DMS 273 treated with DMSO at 0.1 percent for 48 hours (cell line): ENCODE data around the gene NTSR1.

Source experiments
- DNase-seq: peaks from one replicate; lab custom pipeline; 2025; lab: John Stamatoyannopoulos, UW

Gene NTSR1

DNA sequence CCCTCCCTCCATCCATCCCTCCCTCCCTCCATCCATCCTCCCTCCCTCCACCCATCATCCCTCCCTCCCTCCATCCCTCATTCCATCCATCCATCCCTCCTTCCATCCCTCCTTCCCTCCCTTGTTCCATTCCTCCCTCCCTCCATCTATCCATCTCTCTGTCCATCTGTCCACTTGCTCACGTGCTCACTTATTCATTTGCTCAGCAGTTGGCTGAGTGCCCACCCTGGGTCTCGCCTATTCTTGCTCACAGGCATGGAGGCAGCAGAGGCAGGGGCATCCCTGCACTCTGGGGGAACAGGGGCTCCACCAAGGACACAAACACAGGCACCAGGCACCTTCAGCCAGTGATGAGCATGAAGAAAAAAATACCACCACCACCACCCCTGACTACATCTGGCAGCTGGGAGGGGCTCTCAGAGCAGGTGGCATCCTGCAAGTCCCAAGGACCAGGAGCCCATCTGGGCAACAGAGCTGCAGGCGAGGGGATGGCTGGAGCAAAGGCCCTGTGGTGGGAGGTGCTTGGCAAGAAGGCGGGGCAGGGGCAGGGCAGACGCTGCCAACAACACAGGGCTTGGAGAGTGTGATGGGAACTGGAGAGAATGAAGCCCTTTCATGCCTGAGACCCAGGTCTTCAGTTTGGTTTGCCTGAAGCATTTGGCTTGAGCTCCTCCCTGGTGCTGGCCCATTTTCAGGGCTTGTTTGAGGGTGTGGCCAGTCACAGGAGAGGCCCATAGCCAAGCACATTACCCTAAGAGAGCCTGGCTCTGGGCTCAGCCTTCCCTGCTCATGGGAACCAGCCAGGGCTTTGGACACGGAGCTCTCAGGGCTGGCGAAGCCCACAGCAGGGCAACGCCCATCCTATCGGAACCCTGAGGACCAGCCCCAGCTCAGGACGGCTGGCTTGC, 47.4 kb downstream of the NTSR1 start:
- peak; percentile 25 for DNase-seq

DNA sequence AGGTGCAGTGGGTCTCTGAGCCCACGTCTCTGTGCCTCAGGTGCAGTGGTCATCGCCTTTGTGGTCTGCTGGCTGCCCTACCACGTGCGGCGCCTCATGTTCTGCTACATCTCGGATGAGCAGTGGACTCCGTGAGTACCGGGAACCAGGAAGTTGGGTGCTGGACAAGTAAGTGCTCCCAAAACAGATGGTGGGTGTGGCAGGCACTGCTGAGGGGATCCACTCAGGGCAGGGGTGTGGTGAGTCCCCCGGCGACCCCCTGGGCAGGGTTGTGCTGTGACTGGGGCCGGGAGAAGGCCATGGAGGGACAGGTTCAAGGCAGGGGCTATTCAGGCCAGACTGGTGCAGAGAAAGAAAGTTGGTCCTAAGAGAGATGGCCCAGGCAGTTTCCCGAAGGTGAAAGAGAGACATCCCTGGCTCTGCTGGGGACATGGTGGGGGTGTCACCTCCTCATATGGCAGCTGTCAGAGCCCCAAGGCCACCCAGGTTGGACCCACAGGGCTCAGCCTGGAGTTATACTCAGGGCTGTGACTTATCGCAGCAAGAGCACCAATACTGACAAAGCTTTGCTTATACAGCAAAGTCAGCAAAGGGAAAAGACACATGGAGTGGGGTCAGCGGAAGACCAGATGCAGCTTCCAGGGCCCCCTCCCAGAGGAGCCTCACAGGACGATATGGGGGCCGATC, 49.7 kb downstream of the NTSR1 start:
- DNase-seq, result no peak

DNA sequence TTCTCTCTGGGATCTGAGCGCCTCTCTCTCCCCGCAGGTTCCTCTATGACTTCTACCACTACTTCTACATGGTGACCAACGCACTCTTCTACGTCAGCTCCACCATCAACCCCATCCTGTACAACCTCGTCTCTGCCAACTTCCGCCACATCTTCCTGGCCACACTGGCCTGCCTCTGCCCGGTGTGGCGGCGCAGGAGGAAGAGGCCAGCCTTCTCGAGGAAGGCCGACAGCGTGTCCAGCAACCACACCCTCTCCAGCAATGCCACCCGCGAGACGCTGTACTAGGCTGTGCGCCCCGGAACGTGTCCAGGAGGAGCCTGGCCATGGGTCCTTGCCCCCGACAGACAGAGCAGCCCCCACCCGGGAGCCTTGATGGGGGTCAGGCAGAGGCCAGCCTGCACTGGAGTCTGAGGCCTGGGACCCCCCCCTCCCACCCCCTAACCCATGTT, 51.4 kb downstream of the NTSR1 start:
- DNase-seq, result no peak

DNA sequence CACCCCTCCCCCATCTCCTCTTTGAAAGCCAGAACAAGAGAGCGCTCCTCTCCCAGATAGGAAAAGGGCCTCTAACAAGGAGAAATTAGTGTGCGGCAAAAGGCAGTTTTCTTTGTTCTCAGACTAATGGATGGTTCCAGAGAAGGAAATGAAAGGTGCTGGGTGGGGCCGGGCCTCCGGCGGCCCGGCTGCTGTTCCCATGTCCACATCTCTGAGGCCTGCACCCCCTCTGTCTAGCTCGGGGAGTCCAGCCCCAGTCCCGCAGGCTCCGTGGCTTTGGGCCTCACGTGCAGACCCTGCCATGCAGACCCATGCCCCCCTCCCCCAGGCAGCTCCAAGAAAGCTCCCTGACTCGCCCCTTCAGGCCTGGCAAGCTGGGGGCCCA, 51.8 kb downstream of the NTSR1 start:
- no peak for DNase-seq

DNA sequence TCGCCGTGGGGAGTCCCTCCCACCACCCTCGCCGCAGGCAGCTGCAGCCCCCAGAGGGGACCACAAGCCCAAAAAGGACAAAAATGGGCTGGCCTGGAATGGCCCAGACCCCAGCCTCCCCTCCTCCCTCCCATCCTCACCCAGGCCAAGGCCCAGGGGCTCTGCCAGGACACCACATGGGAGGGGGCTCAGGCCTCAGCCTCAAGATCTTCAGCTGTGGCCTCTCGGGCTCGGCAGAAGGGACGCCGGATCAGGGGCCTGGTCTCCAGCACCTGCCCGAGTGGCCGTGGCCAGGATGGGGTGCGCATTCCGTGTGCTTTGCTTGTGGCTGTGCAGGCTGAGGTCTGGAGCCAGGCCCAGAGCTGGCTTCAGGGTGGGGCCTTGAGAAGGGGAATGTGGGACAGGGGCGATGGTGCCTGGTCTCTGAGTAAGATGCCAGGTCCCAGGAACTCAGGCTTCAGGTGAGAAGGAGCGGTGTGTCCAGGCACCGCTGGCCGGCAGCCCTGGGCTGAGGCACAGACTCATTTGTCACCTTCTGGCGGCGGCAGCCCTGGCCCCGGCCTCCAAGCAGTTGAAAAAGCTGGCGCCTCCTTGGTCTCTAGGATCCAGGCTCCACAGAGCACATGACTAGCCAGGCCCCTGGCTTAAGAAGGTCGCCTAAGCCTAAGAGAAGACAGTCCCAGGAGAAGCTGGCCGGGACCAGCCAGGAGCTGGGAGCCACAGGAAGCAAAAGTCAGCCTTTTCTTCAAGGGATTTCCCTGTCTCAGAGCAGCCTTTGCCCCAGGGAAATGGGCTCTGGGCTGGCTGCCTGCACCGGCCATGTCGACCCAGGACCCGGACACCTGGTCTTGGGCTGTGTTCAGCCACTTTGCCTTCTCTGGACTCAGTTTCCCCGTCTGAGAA, 52.5 kb downstream of the NTSR1 start:
- DNase-seq, result no peak

DNA sequence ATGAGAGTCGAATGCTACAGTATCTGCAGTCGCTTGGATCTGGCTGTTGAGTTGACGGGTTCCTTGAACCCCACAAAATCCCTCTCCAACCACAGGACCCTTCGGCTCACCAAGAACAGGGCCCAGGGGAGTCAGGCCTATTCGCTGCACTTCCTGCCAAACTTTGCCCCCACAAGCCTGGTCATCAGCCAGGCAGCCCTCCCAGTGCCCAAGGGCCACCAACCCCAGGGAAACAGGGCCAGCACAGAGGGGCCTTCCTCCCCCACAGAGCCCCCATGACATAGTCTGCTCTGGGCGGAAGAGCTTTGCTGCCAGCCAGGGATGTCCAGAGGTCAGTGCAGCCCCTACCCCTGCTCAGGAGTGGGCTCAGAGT, 53.1 kb downstream of the NTSR1 start:
- no peak for DNase-seq

DNA sequence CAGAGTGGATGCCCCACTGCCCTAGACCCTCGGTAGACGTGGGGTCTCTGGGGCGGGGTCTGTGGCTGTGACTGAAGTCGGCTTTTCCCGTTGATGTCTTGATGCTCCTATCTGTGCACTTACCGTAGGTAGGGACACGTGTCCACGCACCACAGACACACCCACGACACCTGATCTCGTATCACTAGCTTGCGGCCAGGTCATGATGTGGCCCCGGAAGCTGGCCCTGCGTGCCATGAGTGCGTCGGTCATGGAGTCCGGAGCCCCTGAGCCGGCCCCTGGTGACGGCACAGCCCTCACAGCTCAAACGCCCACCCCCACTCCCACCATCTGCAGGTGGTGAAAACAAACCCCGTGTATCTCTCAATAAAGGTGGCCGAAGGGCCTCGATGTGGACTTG, 53.7 kb downstream of the NTSR1 start:
- DNase-seq, result no peak

DNA sequence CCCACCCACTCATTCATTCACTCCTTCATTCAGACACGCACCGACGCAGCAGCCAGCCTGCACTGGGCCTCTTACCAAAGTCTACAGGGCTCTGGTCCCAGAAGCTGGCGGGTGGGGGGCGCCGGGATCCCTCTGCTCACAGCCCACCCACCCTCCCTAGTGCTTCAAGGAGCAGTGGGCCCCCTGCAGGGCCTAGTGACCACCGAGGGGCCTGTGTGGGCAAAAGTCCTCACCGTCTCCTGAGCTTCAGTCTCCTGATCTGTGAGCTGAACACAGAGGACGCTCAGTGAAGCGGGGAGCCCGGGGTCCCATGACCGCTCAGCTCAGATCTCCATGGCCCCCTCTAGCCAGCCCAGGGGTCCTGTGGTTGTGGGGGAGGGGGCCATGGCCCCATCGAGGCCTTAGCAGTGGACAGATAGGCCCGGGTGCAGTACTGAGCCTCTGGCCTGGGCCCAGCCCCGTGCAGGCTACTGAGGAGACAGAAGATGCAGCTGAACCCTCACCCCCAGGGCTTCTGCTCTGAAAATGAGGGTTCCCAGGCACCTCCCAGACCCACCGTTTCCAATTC, 54.2 kb downstream of the NTSR1 start:
- no peak for DNase-seq

DNA sequence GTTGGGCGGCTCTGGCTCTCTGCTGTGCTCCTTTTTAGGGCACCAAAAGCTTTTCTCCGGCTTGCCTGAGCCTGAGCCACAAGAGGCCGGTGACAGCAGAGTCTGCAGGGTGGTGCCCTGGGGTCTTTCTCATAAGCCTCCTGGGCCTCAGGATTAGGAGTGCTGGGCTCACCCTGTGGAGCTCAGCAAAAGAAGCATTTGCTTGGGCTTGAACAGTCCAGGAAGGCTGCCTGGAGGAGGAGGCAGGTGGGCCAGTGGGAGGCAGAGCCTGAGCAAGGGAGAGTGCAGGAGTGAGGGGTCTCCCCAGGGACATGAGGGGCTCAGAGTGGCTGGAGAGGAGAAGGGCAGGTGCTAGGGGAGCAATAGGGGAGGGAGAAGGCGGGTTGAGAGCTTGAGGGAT, 54.8 kb downstream of the NTSR1 start:
- DNase-seq, result no peak

DNA sequence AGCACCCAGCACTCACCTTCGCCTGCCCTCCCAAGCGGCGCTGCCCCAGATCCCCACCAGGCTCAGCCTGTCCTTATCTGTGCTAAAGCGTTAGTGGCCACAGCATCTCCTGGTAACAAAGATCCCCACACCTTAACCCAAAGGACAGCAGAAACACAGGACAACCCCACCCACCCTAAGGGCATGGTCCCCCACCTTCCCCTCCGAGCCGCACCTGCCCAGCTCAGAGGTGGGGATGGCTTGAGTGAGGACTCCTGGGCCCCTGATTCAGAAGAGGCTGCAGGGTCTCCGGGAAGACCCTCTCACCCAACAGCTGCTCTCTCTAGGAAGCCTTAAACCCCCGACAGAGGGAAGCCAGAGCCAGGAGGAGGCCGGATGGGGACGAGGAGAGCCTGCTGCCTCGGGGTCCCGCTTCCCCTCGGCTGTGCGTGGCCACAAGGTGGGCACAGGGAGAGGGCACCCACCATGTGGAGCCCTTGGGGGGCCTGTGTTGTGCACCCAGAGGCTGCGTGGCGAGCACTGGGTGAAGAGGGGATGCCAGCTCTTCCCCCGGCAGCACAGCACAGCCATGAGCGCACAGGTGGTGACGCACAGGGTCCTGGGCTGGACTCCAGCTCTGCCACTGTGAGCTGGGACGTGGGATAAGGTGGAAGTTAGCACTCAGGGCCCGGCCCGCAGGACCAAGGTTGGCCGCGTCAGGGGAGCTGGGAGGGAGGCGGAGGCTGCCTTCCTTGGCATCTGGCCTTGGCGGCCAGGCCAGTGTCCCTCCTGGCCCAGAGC, 55.7 kb downstream of the NTSR1 start:
- DNase-seq, result no peak

DNA sequence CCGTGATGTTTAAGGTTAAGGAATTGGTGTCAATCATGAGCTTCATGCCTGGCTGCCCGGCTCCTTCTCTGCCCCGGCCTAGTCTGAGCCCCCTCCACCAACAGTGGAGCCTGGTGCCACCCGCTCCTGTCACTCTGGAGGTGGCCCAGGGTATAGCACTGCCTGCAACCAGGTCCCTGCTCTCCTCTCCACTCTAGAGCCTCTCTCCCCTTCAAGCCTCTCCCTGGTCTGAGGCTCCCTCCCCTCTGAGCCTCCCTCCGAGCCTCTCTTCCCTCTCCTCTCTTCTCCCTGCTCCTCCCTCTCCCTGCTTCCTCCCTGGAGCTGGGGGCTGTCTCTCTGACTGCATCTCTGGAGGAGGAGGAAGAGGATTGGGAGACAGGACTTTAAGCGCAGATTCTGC, 56.4 kb downstream of the NTSR1 start:
- no peak for DNase-seq

DNA sequence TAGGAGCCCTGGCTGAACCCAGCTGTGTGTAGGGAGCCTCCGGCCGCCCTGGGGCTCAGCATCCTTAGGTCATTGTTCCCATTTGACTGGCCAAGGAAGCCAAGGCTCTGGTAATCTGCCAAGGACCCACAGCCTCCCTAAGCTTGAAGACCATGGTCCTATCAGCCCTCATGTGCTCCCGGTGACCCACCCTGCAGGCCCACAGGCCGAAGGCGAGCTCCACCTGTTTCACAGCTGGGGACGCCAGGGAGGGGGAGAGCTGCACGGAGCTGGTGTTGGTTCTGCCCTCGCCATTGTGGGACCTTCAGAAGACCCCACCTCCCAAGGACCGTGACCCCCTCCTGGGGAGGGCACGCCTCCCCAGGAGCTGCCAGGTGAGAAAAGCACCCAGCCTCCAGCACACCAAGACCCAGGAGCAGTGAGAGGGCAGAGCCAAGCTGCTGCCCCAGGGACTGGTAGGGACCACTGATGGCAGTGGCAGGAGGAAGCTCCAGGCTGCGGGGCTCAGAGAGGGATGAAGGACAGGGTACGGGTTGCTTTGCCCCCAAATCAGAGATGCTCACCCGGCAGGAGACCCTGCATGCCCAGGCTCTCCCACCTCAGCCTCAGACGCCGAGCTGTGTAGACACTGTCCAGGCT, 56.9 kb downstream of the NTSR1 start:
- DNase-seq, result no peak

DNA sequence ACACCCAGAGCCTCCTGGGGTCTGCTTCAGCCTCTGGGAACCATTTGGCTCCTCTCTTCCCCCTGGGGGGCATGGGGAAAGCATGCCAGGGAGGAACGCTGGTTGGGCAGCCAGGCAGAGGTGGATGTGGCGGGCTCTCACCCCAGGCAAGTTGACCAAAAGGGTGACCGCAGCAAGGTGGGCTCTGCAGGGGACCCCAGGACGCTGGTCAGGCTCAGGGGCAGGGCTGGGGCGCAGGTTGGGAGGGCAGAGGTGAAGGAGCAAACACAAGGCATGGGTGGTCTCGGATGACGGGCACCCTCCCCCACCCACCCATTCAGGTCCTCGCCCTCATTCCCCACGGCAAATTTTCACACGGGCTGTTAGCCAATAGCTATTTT, 57.4 kb downstream of the NTSR1 start:
- no peak for DNase-seq

DNA sequence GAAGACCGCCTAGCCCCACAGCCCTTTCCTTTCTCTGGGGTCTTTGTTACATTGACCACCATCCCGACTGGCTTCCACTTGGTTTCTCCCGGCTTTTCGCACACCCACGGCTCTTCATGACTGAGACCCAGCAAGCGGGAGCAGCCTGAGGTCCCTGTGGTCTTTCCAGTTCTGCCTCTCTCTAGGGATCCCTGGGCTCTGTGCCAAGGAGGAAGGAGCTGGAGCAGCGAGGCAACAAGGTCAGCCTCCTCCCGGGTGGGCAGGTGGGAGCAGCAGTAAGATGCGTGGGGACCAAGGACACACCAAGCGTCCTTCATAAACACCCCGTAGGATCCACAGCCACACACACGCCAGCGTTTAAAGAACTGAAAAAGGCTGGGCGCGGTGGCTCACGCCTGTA, 58.1 kb downstream of the NTSR1 start:
- DNase-seq, result no peak

DNA sequence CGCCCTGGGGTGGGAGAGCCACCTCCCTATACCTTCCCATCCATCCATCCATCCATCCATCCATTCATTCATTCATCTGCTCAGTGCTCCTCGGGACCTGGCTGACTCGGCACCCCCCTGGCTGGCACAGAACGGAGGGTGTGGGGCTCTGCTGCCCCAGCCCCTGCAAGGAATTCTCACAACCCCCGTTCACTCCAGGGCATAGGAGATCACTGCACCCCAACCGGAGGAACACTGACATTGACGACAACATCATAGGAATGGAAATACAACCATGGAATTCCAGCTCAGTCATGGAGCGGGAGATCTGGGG, 59.6 kb downstream of the NTSR1 start:
- no peak for DNase-seq

DNA sequence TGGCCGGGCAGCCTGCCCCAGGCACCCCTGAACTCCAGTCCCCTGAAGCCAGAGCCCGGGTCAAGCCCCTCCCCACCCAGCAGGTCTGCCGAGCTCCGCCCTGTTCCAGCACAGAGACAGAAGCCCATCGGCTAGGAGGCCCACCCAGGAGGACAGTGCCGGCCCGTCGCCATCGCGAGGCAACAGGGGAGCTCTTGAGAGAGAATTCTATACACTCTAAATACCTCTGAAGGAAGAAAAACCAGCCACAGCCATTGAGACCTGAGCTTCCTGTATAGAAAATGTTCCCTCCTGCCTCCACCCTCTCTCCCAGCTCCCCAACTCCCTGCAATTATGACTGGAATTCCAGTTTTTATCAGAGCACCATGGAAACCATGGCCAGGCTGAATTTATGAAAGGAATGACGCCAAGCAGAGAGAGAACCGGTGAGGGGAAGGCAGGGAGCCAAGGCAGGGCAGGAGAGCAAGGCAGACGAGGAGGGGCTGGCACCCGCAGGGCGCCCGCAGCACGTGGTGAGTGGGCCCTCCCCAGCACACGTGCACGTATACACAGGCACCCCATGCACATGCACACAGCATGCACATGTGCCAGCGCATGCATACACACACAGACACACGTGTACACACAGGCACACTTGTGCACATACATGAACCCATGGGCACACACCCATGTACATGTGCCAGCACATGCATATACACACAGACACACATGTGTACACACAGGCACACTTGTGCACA, 60.1 kb downstream of the NTSR1 start:
- no peak for DNase-seq

DNA sequence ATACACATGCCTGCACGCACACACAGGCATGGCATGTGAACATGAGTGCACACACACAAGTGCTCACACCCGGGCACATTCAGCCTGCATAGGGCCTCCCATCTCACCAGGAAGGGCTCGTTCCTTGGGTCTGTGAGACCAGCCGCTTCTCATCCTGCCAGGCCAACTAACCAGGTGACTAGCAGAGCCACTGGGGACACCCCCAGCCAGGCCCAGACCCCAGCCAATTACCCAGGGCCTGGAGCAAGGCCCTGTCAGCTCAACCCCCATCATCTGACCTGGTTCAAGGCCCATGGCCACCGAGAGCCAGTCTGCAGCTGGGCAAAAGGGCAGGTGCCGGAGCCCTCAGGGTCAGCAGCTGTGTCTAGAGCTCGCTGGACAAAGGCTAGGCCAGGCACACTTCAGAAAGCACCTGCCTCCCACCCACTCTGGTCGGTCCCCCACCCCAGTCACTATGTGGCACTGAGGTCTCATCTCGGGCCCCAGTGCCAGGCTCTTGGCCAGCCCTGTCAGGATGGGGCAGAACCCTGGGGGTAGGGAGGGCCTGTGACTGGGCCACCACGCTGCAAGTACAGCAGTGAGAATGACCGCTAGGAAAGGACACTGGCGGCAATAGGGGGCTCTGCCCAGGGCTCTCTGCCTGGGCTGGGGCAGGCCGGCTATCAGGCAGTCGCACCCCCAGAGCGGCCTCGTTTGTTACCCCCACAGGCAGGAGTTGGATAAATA, 60.9 kb downstream of the NTSR1 start:
- no peak for DNase-seq

DNA sequence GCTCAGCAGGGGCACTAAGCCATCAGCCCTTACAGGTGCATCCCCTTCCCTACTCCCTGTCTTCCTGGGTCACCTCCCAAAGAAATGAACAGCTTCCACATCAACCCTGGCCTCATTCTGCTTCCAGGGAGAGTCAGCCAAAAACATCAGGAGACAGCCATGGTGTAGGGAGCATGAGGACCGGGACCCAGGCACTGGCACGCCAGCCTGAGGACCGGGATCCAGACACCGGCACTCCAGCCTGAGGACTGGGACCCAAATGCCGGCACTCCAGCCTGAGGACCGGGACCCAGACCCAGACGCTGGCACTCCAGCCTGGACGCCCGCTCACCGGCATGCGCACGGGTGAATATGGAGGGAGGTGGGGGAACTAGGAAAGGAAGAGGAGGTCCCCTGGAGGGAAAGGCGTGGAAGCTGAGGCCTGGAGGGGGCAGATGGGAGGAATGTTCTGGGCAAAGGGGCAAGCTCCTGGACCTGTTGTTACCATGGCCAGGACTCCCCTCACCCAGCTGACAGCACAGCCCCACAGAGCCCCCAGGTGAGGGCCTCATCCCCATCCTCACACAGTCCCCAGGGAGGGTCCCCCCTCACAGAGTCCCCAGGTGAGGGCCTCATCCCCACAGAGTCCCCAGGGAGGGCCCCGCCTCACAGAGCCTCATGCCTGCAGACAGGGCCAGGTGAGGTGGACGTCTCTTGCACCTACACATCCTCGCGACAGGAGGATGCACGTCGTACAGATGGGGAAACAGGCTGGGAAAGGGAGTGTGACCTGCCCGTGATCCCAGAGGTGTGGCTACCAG, 61.7 kb downstream of the NTSR1 start:
- no peak for DNase-seq

DNA sequence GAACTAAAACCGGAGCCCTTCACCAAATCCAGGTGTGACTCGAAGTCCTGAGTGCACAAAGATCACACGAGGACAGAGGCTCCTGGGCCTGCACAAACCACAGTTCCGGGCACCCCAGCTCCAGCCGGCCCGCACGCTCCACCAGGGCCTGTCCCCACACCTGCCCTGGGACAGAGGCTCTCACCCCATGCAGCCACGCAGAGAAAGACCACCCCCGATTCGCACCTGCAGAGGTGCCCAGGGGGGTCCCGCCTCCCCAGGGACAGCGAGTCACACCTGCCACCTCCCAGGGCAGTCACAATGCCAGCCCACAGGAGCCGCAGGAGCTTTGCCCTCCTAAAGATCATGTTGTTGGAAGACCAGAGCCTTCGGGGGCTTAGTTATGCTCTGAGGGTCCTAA, 62.3 kb downstream of the NTSR1 start:
- DNase-seq, result no peak
